Fibroblast of skin of left quadriceps (primary cell): Measurements from ENCODE around the gene ASB9.
"Not testable (repeated sequence)": the region's sequence is repeated elsewhere in the genome, so short reads cannot be mapped to it uniquely, and the experiment has no call there.

Experiments used
- DNase-seq, 2 experiments: peaks; one replicate each; pipeline ENCODE4 v3.0.0-alpha.2; 2013; ENCODE audit warnings: low read depth in 2 of 2

The ASB9 gene

GRCh38 chrX:15241301-15241700 is 28.6 kb downstream of the ASB9 start:
- DNase-seq = no peak

- DNase-seq = no peak
Observed at GRCh38 chrX:15240414-15240813, 29.5 kb downstream of the ASB9 start.

GRCh38 chrX:15236146-15236545 is 33.7 kb downstream of the ASB9 start:
- no peak for DNase-seq

- no peak for DNase-seq
Observed at GRCh38 chrX:15235001-15235400, 34.9 kb downstream of the ASB9 start.

GRCh38 chrX:15233416-15234015 is 36.4 kb downstream of the ASB9 start:
- DNase-seq = no peak

- no peak for DNase-seq
Observed at GRCh38 chrX:15224747-15225146, 45.1 kb downstream of the ASB9 start.

GRCh38 chrX:15221321-15221720 is 48.6 kb downstream of the ASB9 start:
- DNase-seq = peak in 1 of 2 experiments; percentile 7

- no peak for DNase-seq
Observed at GRCh38 chrX:15217161-15217560, 52.7 kb downstream of the ASB9 start.

- DNase-seq = no peak
Observed at GRCh38 chrX:15216280-15216679, 53.6 kb downstream of the ASB9 start.

- no peak for DNase-seq
Observed at GRCh38 chrX:15215366-15215765, 54.5 kb downstream of the ASB9 start.

- no peak for DNase-seq
Observed at GRCh38 chrX:15214588-15214987, 55.3 kb downstream of the ASB9 start.

GRCh38 chrX:15209096-15209495 is 60.8 kb downstream of the ASB9 start:
- DNase-seq = no peak

GRCh38 chrX:15207994-15208393 is 61.9 kb downstream of the ASB9 start:
- no peak for DNase-seq

GRCh38 chrX:15207384-15207783 is 62.5 kb downstream of the ASB9 start:
- no peak for DNase-seq

GRCh38 chrX:15206306-15206705 is 63.6 kb downstream of the ASB9 start:
- DNase-seq = no peak

- no peak for DNase-seq
Observed at GRCh38 chrX:15204130-15204751, 65.6 kb downstream of the ASB9 start.

GRCh38 chrX:15203694-15204093 is 66.2 kb downstream of the ASB9 start:
- no peak for DNase-seq

GRCh38 chrX:15202454-15203177 is 67.3 kb downstream of the ASB9 start:
- DNase-seq = peak; percentile 67 to 70

GRCh38 chrX:15200871-15201270 is 69.0 kb downstream of the ASB9 start:
- no peak for DNase-seq

GRCh38 chrX:15198608-15199202 is 71.2 kb downstream of the ASB9 start:
- not testable (repeated sequence) for DNase-seq

GRCh38 chrX:15194146-15194545 is 75.7 kb downstream of the ASB9 start:
- peak; percentile 39 to 42 for DNase-seq
